ENCODE results near the gene MLST8.

GRCh38 chr16:2199095-2199494 lies 6.2 kb upstream of the MLST8 start:
- no peak for TF ChIP-seq CTCF (conservative IDR thresholded peaks at IDR 0.05)
- TF ChIP-seq ZFX (IDR thresholded peaks at IDR 0.05), result no peak
